Astrocyte of the cerebellum (primary cell): ENCODE data around the gene FOXA1.
A peak's percentile ranks its signal among the peaks of the same experiment; 100 is the strongest.

Experiments
- DNase-seq: peaks from one replicate; pipeline ENCODE4 v3.0.0-alpha.2; 2011; ENCODE audit warnings: low read depth
- H3K4me3 ChIP-seq: 2 replicates; pipeline ENCODE4 v1.5.1; 2011; ENCODE audit warnings: mild to moderate bottlenecking, low read depth, low read length, moderate library complexity
- in situ Hi-C: cut with HindIII; loops from 2 replicates; pipeline ENCODE4 v1.10.0; 2017; ENCODE audit warnings: low sequenced_read_pairs
- TF ChIP-seq, protein P1 (sequence below): IDR thresholded peaks from 2 replicates; pipeline ENCODE4 v1.5.1; 2012; ENCODE audit warnings: low read length, low read depth, moderate library complexity, mild to moderate bottlenecking; ENCODE audit errors: missing control alignments

Gene FOXA1

DNA sequence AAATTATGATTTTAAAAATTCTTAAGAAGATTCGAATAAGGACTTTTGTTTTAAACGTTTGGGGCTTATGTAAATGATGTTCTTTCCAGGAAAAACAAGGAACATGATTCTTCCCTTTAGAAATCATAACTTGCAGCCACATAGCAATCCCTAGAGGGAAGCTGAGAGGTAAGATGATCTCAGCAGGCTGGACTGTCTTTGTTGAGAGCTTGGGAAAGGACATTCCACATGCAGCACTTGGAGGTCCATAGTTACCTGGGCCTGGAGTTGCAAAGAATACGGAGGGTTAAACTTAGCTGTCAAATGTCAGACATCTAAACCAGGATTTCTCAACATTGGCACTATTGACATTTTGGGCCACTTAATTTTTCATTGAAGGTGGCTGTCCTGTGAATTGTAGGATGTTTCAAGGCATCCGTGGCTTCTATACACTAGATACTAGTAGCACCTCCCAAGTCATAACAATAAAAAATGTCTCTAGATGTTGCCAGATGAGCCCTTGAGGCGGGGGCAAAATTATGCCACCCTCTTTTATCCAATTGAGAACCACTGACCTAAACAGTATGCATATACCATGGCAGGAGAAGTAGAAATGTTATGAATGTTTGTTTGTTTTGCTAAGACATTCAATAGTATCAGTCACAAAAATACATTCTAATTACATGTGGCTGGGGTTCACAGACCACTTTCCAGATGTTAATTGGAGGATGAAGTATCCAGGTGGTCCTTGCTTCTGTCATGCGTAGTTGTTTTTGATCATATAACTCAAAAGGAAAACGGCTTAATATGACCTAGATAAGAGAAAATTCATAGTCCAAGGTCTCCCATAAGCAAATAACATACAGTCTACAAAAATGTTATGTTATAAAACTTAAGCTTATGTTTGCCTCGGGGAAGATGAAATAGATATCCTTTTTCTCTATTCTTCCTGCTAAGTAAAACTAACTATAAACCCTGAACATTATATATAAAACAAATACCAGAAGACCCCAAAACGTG, 30.8 kb upstream of the FOXA1 start:
- H3K4me3 ChIP-seq, result no peak overlapping the region
- TF ChIP-seq, protein P1, sequence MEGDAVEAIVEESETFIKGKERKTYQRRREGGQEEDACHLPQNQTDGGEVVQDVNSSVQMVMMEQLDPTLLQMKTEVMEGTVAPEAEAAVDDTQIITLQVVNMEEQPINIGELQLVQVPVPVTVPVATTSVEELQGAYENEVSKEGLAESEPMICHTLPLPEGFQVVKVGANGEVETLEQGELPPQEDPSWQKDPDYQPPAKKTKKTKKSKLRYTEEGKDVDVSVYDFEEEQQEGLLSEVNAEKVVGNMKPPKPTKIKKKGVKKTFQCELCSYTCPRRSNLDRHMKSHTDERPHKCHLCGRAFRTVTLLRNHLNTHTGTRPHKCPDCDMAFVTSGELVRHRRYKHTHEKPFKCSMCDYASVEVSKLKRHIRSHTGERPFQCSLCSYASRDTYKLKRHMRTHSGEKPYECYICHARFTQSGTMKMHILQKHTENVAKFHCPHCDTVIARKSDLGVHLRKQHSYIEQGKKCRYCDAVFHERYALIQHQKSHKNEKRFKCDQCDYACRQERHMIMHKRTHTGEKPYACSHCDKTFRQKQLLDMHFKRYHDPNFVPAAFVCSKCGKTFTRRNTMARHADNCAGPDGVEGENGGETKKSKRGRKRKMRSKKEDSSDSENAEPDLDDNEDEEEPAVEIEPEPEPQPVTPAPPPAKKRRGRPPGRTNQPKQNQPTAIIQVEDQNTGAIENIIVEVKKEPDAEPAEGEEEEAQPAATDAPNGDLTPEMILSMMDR, result no peak
- no peak for DNase-seq
- in situ Hi-C loops, result no loop called here

DNA sequence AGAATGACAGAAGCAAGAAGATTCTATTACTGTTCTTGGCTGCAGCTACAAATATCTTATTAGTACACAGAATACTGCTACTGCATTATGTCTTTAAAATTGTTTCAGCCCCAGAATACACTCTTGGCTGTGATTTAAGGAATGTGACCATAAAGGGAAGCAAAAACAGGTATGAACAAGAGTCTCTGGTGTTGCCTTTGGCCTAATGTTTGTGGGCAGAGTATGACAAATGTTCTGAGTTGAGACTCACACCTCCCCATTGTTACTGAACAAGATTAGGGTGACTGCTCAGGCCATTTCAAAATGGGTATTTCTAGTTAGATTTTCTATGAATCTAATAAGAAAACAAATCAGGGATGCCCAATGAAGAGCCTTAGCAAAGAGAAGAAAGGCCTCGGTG, 28.9 kb upstream of the FOXA1 start:
- TF ChIP-seq, protein P1, result no peak
- no peak for DNase-seq
- in situ Hi-C loops, result no loop called here
- no peak overlapping the region for H3K4me3 ChIP-seq

DNA sequence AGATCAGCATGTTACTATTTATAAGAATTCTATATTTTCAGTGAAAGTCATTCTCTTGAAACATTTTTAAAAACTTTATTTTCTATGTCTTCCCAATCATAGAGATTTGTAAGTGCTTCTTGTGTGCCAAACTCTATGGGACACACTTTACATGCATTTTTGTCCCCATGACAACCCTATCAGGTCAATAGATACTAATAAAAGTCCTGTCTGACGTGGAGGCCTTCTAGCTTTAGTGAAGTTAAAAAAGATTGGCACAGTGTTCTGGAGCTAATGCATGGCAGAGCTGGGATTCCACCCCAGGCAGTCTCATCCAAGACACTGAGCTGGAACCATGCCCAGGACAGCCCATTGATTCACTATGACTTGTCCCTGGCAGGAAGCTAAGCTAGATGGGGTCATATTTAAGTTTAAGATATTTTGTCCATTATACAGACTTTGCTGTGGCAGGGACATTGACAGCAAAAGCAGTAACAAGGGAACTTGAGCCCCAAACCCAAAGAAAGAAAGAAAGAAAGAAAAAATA, 28.4 kb upstream of the FOXA1 start:
- TF ChIP-seq, protein P1, result no peak
- DNase-seq, result peak; percentile 50
- no peak overlapping the region for H3K4me3 ChIP-seq
- in situ Hi-C loops, result no loop called here

DNA sequence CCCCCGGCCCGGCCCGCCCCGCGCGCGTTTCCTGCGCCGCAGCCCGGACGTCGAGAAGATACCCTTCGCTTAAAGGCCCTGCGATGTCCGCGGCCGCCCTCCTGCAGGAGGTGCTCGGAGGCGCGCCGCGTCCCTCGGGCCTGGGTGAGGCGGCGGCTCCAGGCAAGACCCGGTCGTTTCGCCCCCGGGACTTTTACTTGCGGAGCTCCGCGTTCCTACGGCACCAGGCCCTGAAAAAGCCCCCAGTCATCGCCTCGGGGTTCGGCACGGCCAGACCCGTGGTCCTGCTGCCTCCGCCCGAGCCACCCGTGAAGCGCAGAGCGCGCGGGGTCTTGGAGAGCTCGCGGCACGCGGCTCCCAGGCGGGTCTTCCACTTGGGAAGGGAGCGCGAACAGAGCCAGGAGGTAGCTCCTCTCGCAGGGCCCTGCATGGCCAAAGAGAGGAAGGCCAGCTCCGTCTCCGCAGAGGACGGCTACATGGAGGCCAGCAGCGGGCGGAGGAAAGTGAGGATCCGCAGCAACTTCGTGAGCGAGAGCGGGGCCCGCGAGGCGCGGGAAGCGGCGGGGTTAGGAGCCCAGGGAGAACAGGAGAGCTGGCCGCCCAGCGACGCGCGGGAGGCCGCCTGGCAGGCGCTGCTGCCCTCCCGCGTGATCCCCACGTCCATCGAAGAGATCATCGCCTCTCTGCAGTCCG, 27.3 kb upstream of the FOXA1 start:
- in situ Hi-C loops, result no loop called here
- peak overlapping the region; percentile 33 for H3K4me3 ChIP-seq
- DNase-seq, result no peak
- TF ChIP-seq, protein P1, result no peak

DNA sequence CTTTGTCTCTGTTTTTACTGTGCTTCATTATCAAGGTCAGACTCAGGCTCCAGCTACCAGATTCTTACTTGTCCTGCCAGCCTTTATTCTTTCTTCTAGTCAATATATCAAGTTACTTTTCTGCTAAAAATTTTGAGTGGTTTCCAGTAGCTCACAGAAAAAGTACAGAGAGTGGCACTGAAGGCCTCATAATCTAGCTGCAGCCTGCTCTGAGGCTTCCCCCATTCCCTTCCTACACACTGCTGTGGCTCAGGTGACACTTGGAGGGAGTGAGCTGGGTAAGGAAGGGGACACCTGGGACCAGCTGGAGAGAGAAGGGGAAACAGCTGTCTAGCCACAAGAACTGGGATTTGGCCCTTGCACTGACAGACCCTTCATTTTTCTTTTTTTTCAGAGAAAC, 25.8 kb upstream of the FOXA1 start:
- no peak for DNase-seq
- in situ Hi-C loops, result no loop called here
- no peak overlapping the region for H3K4me3 ChIP-seq
- TF ChIP-seq, protein P1, result no peak

DNA sequence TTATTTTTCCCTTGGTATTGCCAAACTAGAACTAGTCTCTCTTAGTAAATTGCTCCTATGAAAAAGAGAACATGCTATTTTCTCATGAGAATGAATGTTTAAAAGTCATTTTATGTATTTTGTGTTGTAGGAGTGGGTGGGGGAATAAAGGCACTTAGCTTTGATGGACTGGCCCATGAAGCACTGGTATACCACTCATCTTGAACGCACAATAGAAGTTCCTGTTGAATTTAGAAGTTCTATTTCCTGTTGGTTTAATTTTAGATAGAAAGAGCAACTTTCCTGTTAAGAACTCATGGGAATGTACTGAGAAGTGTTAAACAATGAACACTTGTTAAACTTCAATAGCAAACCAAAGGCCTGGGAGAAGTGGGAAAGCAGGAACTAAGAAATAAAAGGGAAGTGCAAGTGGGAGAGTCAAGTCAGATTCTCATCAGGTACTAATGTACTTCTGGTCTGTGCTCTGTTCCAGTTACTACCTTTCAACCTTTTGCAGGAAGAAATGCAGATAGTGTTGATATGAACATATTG, 23.5 kb upstream of the FOXA1 start:
- TF ChIP-seq, protein P1, result no peak
- no peak for DNase-seq
- no peak overlapping the region for H3K4me3 ChIP-seq
- in situ Hi-C loops, result no loop called here
